Cardiac fibroblast (primary cell): ENCODE data around the gene TTLL8.

Source experiments
- DNase-seq, 2 donors: peaks; one replicate each; pipeline versions ENCODE4 v3.0.0 to v3.0.0-alpha.2; 2010; ENCODE audit warnings: low read depth in 2 of 2
- H3K4me3 ChIP-seq, 2 donors: replicated peaks in 1 of 2; 1 replicate in 1 of 2; 2 replicates in 1 of 2; pipeline ENCODE4 v1.5.1; 2011; ENCODE audit warnings: low read depth in 2 of 2, low read length in 2 of 2, mild to moderate bottlenecking in 2 of 2, moderate library complexity in 1 of 2
- CTCF ChIP-seq: IDR thresholded peaks from one replicate; pipeline ENCODE4 v1.5.1; 2011; ENCODE audit warnings: low read depth, mild to moderate bottlenecking, low read length, inconsistent platforms

Gene TTLL8

DNA sequence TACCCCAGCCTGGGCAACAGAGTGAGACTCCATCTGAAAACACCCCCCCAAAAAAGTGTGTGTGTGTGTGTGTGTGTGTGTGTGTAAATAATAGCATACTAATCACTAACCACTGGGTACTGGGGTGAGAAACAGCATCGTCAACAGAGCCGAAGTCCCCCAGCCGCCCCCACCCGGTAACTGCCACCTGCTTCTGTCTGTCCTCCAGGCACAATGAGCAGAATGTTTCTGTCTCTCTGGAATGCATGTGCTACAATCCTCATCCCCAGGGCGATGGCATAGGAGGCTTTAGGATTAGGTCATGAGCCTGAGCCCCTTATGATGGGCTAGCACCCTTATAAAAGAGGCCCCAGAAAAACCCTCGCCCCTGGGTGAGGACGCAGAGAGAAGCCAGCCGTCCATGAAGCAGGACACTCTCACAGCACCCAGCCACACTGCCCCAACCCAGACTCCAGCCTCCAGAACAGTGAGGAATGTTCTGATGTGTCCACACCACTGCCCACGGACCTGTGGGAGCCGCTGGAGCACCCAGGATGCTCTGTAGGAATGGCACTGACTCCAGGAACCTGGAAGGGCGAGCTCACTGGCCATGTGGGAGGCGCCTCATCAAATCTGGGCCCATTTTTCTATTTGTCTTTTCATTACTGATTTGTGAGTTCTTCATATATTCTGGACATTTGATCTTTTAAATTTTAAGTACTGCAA, 9.9 kb downstream of the TTLL8 start:
- TF ChIP-seq CTCF: no peak
- no peak overlapping the region for H3K4me3 ChIP-seq
- no peak for DNase-seq

- TF ChIP-seq CTCF: no peak
These were observed 10.8 kb downstream of the TTLL8 start for GRCh38 chr22:50047346-50047745.

GRCh38 chr22:50046481-50047245, 11.4 kb downstream of the TTLL8 start:
- TF ChIP-seq CTCF: no peak
- DNase-seq: no peak

More at GRCh38 chr22:50047346-50047745, 10.8 kb downstream of the TTLL8 start:
- H3K4me3 ChIP-seq: no peak overlapping the region
- no peak for DNase-seq

DNA sequence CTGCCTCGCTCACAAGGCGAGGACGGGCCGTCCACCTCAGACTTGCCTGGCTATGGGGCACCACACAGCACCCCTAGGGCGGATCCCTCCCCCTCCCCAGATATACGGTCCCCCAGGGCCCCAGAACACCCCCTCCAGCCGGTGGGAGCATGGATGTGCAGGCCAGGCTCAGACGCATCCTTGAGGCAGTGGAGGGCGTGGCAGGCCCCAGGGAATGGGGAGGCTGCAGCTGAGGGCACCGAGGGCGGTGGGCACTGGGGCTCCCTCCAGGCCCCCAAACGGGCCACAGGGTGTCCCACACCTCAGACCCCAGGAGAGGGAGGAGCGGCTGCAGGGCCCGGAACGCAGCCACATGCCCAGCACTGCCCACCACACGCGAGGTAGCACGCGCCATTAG, 12.1 kb downstream of the TTLL8 start:
- H3K4me3 ChIP-seq: no peak overlapping the region
- TF ChIP-seq CTCF: no peak
- DNase-seq: no peak

More at GRCh38 chr22:50046481-50047245, 11.4 kb downstream of the TTLL8 start:
- no peak overlapping the region for H3K4me3 ChIP-seq

DNA sequence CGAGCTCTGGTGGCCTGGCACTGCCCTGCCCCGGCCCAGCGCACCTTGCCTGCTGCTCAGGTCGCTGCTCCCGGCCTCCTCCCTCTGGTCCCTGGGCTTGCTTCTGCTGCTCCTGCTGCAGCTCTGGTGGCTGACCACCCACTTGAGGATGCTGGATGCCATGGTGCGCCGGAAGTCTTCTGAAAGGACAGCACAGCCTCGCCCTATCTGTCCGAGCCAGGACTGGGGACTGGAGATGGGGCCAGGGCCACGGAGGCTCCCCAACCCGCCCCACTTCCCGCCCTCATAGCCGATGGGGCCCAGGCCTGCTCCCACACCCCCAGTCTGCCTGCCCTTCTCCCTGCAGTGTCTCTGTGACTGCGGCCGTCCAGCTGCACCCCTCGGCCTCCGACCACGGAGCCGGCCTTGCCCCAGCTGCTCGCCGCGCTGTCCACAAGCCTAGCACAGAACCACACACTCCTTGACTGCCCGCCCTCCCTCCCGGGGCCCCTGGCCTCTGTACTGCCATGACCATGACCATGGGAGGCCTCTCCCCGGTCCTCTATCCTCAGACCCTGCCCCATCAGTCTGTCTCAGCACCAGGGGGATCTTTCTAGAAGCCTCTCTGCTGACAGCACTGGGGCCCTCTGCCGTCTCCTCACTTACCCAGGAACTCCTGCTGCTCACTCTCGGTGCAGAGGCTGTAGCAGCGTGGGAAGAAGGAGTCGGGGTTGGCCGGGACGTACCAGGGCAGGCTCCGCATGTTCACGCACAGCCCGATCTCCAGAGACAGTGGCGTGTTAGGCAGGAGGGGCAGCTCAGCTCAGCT, 12.7 kb downstream of the TTLL8 start:
- no peak overlapping the region for H3K4me3 ChIP-seq
- no peak for DNase-seq
- TF ChIP-seq CTCF: no peak

- H3K4me3 ChIP-seq: no peak overlapping the region
- no peak for DNase-seq
- no peak for TF ChIP-seq CTCF
These were observed 13.5 kb downstream of the TTLL8 start for GRCh38 chr22:50044485-50045118.
